ENCODE measurements around the gene ZNF649. TPM values are rescaled to one million over a fixed set of nuclear protein-coding genes. Genes with fewer than 3 reads are reported as not detected.
"Not testable (repeated sequence)": the region's sequence is repeated elsewhere in the genome, so short reads cannot be mapped to it uniquely, and the experiment has no call there.

ZNF649 gene
- total and polyA plus RNA-seq, 2 experiments from 2014 or later = 3.8 to 5.8 TPM

GRCh38 chr19:51905639-51906038, 822 bp upstream of the ZNF649 start:
- H4K20me1 ChIP-seq (ENCODE audit: insufficient read depth); H3K9ac ChIP-seq; H3K36me3 ChIP-seq (ENCODE audit: low read depth); in situ Hi-C loops (cut with MboI); H3K4me2 ChIP-seq (ENCODE audit: unreplicated experiment); H3K27me3 ChIP-seq (replicated peaks; ENCODE audit: insufficient read depth); H3K4me1 ChIP-seq (ENCODE audit: insufficient read depth); H3K27ac ChIP-seq; H3F3A ChIP-seq (ENCODE audit: insufficient read depth); H3K4me3 ChIP-seq; DNase-seq; H3K9me2 ChIP-seq (ENCODE audit: insufficient read depth); H3K9me3 ChIP-seq (ENCODE audit: low read depth): not testable (repeated sequence)
- peak overlapping the region; percentile 98 for H2AFZ ChIP-seq
- H3K79me2 ChIP-seq (ENCODE audit: insufficient read depth) = peaks cover 41% of the 10 kb centered on the region
- 75 to 80% methylated on average over 3 of the region's 3 CpGs for WGBS, 2 experiments (ENCODE audit: low coverage in 1 of 2, low lambda C conversion rate in 2 of 2, missing lambda C conversion rate in 2 of 2)

- Histone ChIP-seq H3K4me1 (ENCODE audit: insufficient read depth) (peaks cover 5% of the 10 kb centered on the region; the same call in 1 of the 2 replicates), H3K9me3 (ENCODE audit: low read depth) (no peaks in the 10 kb centered on the region), H3K79me2 (ENCODE audit: insufficient read depth) (peaks cover 46% of the 10 kb centered on the region), H3K9me2 (ENCODE audit: insufficient read depth) (no peaks in the 10 kb centered on the region), H4K20me1 (ENCODE audit: insufficient read depth) (no peaks in the 10 kb centered on the region), H3K4me3 (no peak overlapping the region), H3K4me2 (ENCODE audit: unreplicated experiment) (peak overlapping the region; percentile 90), H3K27me3 (replicated peaks; ENCODE audit: insufficient read depth) (no peaks in the 10 kb centered on the region), H2AFZ (peak overlapping the region; percentile 98), H3K9ac (no peak overlapping the region), H3K36me3 (ENCODE audit: low read depth) (no peaks in the 10 kb centered on the region), H3F3A (ENCODE audit: insufficient read depth) (no peaks in the 10 kb centered on the region), H3K27ac (no peak overlapping the region)
- 56 to 60% methylated on average over 3 of the region's 3 CpGs for WGBS, 2 experiments (ENCODE audit: low coverage in 1 of 2, low lambda C conversion rate in 2 of 2, missing lambda C conversion rate in 2 of 2)
- no peak for TF ChIP-seq EZH2phosphoT487 (IDR thresholded peaks at IDR 0.05; ENCODE audit: insufficient read depth, low read depth)
- no peak for TF ChIP-seq EZH2 (IDR thresholded peaks at IDR 0.05; ENCODE audit: insufficient read depth, poor library complexity, severe bottlenecking)
- in situ Hi-C loops (cut with MboI) = no loop called here
- no peak for DNase-seq
Measured at GRCh38 chr19:51905206-51905605, 389 bp upstream of the ZNF649 start.

GRCh38 chr19:51903192-51903591, 1.6 kb downstream of the ZNF649 start:
- Histone ChIP-seq H2AFZ (no peak overlapping the region), H3K79me2 (ENCODE audit: insufficient read depth) (peaks cover 64% of the 10 kb centered on the region), H3K4me3 (peak overlapping the region; percentile 92), H4K20me1 (ENCODE audit: insufficient read depth) (no peaks in the 10 kb centered on the region), H3K9ac (no peak overlapping the region), H3K4me1 (ENCODE audit: insufficient read depth) (peaks cover 5% of the 10 kb centered on the region; the same call in 1 of the 2 replicates), H3K36me3 (ENCODE audit: low read depth) (peaks cover 18% of the 10 kb centered on the region), H3K4me2 (ENCODE audit: unreplicated experiment) (peak overlapping the region; percentile 90), H3K9me2 (ENCODE audit: insufficient read depth) (no peaks in the 10 kb centered on the region), H3K27me3 (replicated peaks; ENCODE audit: insufficient read depth) (no peaks in the 10 kb centered on the region), H3F3A (ENCODE audit: insufficient read depth) (no peaks in the 10 kb centered on the region), H3K27ac (no peak overlapping the region), H3K9me3 (ENCODE audit: low read depth) (no peaks in the 10 kb centered on the region)
- in situ Hi-C loops (cut with MboI) = no loop called here
- 81 to 82% methylated on average over 8 of the region's 8 CpGs for WGBS, 2 experiments (ENCODE audit: low coverage in 1 of 2, low lambda C conversion rate in 2 of 2, missing lambda C conversion rate in 2 of 2)
- TF ChIP-seq EZH2 (IDR thresholded peaks at IDR 0.05; ENCODE audit: insufficient read depth, poor library complexity, severe bottlenecking) = no peak
- TF ChIP-seq EZH2phosphoT487 (IDR thresholded peaks at IDR 0.05; ENCODE audit: insufficient read depth, low read depth) = no peak
- DNase-seq = no peak

- H3K9me3 ChIP-seq (ENCODE audit: low read depth) = no peaks in the 10 kb centered on the region
- H4K20me1 ChIP-seq (ENCODE audit: insufficient read depth) = no peaks in the 10 kb centered on the region
- H2AFZ ChIP-seq = no peak overlapping the region
- H3K27ac ChIP-seq = no peak overlapping the region
- no peaks in the 10 kb centered on the region for H3K9me2 ChIP-seq (ENCODE audit: insufficient read depth)
- DNase-seq = peak; percentile 39
- H3K36me3 ChIP-seq (ENCODE audit: low read depth) = peaks cover 26% of the 10 kb centered on the region
- no peak overlapping the region for H3K9ac ChIP-seq
- no peaks in the 10 kb centered on the region for H3F3A ChIP-seq (ENCODE audit: insufficient read depth)
- peaks cover 72% of the 10 kb centered on the region for H3K79me2 ChIP-seq (ENCODE audit: insufficient read depth)
- H3K4me1 ChIP-seq (ENCODE audit: insufficient read depth) = peaks cover 5% of the 10 kb centered on the region; the same call in 1 of the 2 replicates
- H3K4me3 ChIP-seq = no peak overlapping the region
- in situ Hi-C loops (cut with MboI) = no loop called here
- H3K4me2 ChIP-seq (ENCODE audit: unreplicated experiment) = no peak overlapping the region
- no peak for TF ChIP-seq EZH2 (IDR thresholded peaks at IDR 0.05; ENCODE audit: insufficient read depth, poor library complexity, severe bottlenecking)
- no peak for TF ChIP-seq EZH2phosphoT487 (IDR thresholded peaks at IDR 0.05; ENCODE audit: insufficient read depth, low read depth)
- H3K27me3 ChIP-seq (replicated peaks; ENCODE audit: insufficient read depth) = no peaks in the 10 kb centered on the region
- 77 to 79% methylated on average over 4 of the region's 4 CpGs for WGBS, 2 experiments (ENCODE audit: low coverage in 1 of 2, low lambda C conversion rate in 2 of 2, missing lambda C conversion rate in 2 of 2)
Measured at GRCh38 chr19:51901860-51902259, 3.0 kb downstream of the ZNF649 start.

GRCh38 chr19:51891193-51891747, 13.5 kb downstream of the ZNF649 start:
- H3K4me2 ChIP-seq (ENCODE audit: unreplicated experiment) = no peak overlapping the region
- no peaks in the 10 kb centered on the region for H3K27me3 ChIP-seq (replicated peaks; ENCODE audit: insufficient read depth)
- H2AFZ ChIP-seq = no peak overlapping the region
- no peak for TF ChIP-seq EZH2 (IDR thresholded peaks at IDR 0.05; ENCODE audit: insufficient read depth, poor library complexity, severe bottlenecking)
- no peak for TF ChIP-seq EZH2phosphoT487 (IDR thresholded peaks at IDR 0.05; ENCODE audit: insufficient read depth, low read depth)
- no peak overlapping the region for H3K4me3 ChIP-seq
- H3K4me1 ChIP-seq (ENCODE audit: insufficient read depth) = peaks cover 7% of the 10 kb centered on the region; the same call in 1 of the 2 replicates
- H3F3A ChIP-seq (ENCODE audit: insufficient read depth) = peaks cover 21% of the 10 kb centered on the region
- DNase-seq = peak; percentile 3
- in situ Hi-C loops (cut with MboI) = no loop called here
- H3K9me3 ChIP-seq (ENCODE audit: low read depth) = no peaks in the 10 kb centered on the region
- peaks cover 65% of the 10 kb centered on the region for H3K36me3 ChIP-seq (ENCODE audit: low read depth)
- H3K9me2 ChIP-seq (ENCODE audit: insufficient read depth) = no peaks in the 10 kb centered on the region
- H4K20me1 ChIP-seq (ENCODE audit: insufficient read depth) = no peaks in the 10 kb centered on the region
- WGBS, 2 experiments (ENCODE audit: low coverage in 1 of 2, low lambda C conversion rate in 2 of 2, missing lambda C conversion rate in 2 of 2) = 98% methylated on average over 10 of the region's 10 CpGs
- H3K79me2 ChIP-seq (ENCODE audit: insufficient read depth) = 0 out of 2 replicates have a peak, but pooled peaks cover 7% of the 10 kb centered on the region
- no peak overlapping the region for H3K9ac ChIP-seq
- no peak overlapping the region for H3K27ac ChIP-seq
